Tibial nerve (tissue), 4 donors: ENCODE results near the gene ARHGEF28. TPM values are rescaled to one million over a fixed set of nuclear protein-coding genes. Genes with fewer than 3 reads are reported as not detected.

Source experiments
- DNase-seq, 2 donors: peaks; one replicate each; pipeline ENCODE4 v3.0.0-alpha.2; 2019; ENCODE audit warnings: low spot score in 2 of 2
- H3K27ac ChIP-seq, 4 donors: fragments of 200-600 bp; sonication (generic) in 3 of 4; one replicate each; pipeline ENCODE4 v1.5.1; 2017 to 2019; ENCODE audit warnings: mild to moderate bottlenecking in 1 of 4
- H3K27me3 ChIP-seq, 2 donors: fragments of 200-600 bp; sonication (generic) in 1 of 2; one replicate each; pipeline versions ENCODE4 v1.5.1 to v1.6.0; 2017 to 2019
- H3K36me3 ChIP-seq, 3 donors: fragments of 200-600 bp; sonication (generic); one replicate each; pipeline ENCODE4 v1.5.1; 2018 to 2019
- H3K4me1 ChIP-seq, 4 donors: fragments of 200-600 bp; sonication (generic) in 3 of 4; one replicate each; pipeline ENCODE4 v1.5.1; 2017 to 2019
- H3K4me3 ChIP-seq, 4 donors: fragments of 200-600 bp; sonication (generic) in 3 of 4; one replicate each; pipeline ENCODE4 v1.5.1; 2017 to 2019; ENCODE audit warnings: mild to moderate bottlenecking in 1 of 4, moderate library complexity in 1 of 4
- H3K9me3 ChIP-seq, 4 donors: fragments of 200-600 bp; sonication (generic) in 3 of 4; one replicate each; pipeline ENCODE4 v1.5.1; 2017 to 2019
- CTCF ChIP-seq, 5 experiments: fragments of 200-600 bp in 3 of 5; fragments of 450-650 bp in 2 of 5; sonication (generic) in 3 of 5; IDR thresholded peaks; one replicate each; pipeline ENCODE4 v1.5.1; 2016 to 2019; ENCODE audit warnings: antibody characterized with exemption in 5 of 5, mild to moderate bottlenecking in 3 of 5, moderate library complexity in 2 of 5
- EP300 ChIP-seq, 2 donors: sonication (generic); formaldehyde crosslinking; IDR thresholded peaks; one replicate each; pipeline ENCODE4 v1.6.1; 2017; ENCODE audit warnings: antibody characterized with exemption in 2 of 2, mild to moderate bottlenecking in 1 of 2
- POLR2A ChIP-seq, 2 donors: fragments of 450-650 bp; IDR thresholded peaks; one replicate each; pipeline ENCODE4 v1.6.1; 2017; ENCODE audit warnings: antibody characterized with exemption in 2 of 2, mild to moderate bottlenecking in 2 of 2, moderate library complexity in 2 of 2
- WGBS, 2 donors: methylation state at CpG; one replicate each; pipeline ENCODE4 v1.1.5; 2018; 5-methylcytosine and 5-hydroxymethylcytosine counted together
- total RNA-seq, 4 donors: library from RNA; depleted of rRNA; stranded (reverse); fragments of >200 nt; gene quantifications; one replicate each; pipeline ENCODE4 v1.1.0, GENCODE V29; 2016

Gene ARHGEF28
- total RNA-seq, 4 donors from 2014 or later: 66.0 to 83.9 (median 72.5) TPM

GRCh38 chr5:73943397-73943796 is 317.4 kb downstream of the ARHGEF28 start:
- 45 to 56% methylated on average over 1 of the region's 1 CpG for WGBS, 2 donors
- Histone ChIP-seq H3K27ac (no peak overlapping the region), H3K9me3 (peaks cover 0 to 27% (median 0%) of the 10 kb centered on the region in 4 donors), H3K36me3 (peaks cover 0 to 34% (median 0%) of the 10 kb centered on the region in 3 donors), H3K4me3 (no peak overlapping the region), H3K4me1 (peaks cover 0 to 38% (median 5%) of the 10 kb centered on the region in 4 donors), H3K27me3 (no peaks in the 10 kb centered on the region)
- DNase-seq: no peak
- TF ChIP-seq POLR2A (IDR thresholded peaks at IDR 0.05) (no peak), EP300 (IDR thresholded peaks at IDR 0.05) (no peak), CTCF (IDR thresholded peaks at IDR 0.05) (no peak)

- 83 to 84% methylated on average over 1 of the region's 1 CpG for WGBS, 2 donors
- peaks cover 0 to 36% (median under 1%) of the 10 kb centered on the region in 4 donors for H3K4me1 ChIP-seq
- no peaks in the 10 kb centered on the region for H3K27me3 ChIP-seq
These were observed 318.6 kb downstream of the ARHGEF28 start for GRCh38 chr5:73944581-73944980.

GRCh38 chr5:73945505-73945904 is 319.5 kb downstream of the ARHGEF28 start:
- peaks cover 0 to 34% (median 0%) of the 10 kb centered on the region in 3 donors for H3K36me3 ChIP-seq
- H3K27me3 ChIP-seq: no peaks in the 10 kb centered on the region
- 92 to 93% methylated on average over 7 of the region's 7 CpGs for WGBS, 2 donors
- no peak overlapping the region for H3K4me3 ChIP-seq
- H3K4me1 ChIP-seq: peaks cover 0 to 28% (median 0%) of the 10 kb centered on the region in 4 donors
- TF ChIP-seq POLR2A (IDR thresholded peaks at IDR 0.05) (no peak), CTCF (IDR thresholded peaks at IDR 0.05) (no peak), EP300 (IDR thresholded peaks at IDR 0.05) (no peak)
- no peak for DNase-seq
- H3K27ac ChIP-seq: no peak overlapping the region
- peaks cover 0 to 27% (median 0%) of the 10 kb centered on the region in 4 donors for H3K9me3 ChIP-seq

More at GRCh38 chr5:73944581-73944980, 318.6 kb downstream of the ARHGEF28 start:
- Histone ChIP-seq H3K9me3 (peaks cover 0 to 27% (median 0%) of the 10 kb centered on the region in 4 donors), H3K36me3 (peaks cover 0 to 34% (median 0%) of the 10 kb centered on the region in 3 donors), H3K27ac (no peak overlapping the region), H3K4me3 (no peak overlapping the region)
- no peak for TF ChIP-seq CTCF (IDR thresholded peaks at IDR 0.05)
- TF ChIP-seq EP300 (IDR thresholded peaks at IDR 0.05): no peak
- DNase-seq: no peak

- no peak for DNase-seq
- Histone ChIP-seq H3K9me3 (peaks cover 0 to 27% (median 0%) of the 10 kb centered on the region in 4 donors), H3K27ac (no peak overlapping the region), H3K36me3 (peaks cover 0 to 30% (median 0%) of the 10 kb centered on the region in 3 donors), H3K4me1 (peaks cover 0 to 24% (median 0%) of the 10 kb centered on the region in 4 donors), H3K27me3 (no peaks in the 10 kb centered on the region), H3K4me3 (no peak overlapping the region)
- TF ChIP-seq POLR2A (IDR thresholded peaks at IDR 0.05) (no peak), CTCF (IDR thresholded peaks at IDR 0.05) (no peak), EP300 (IDR thresholded peaks at IDR 0.05) (no peak)
- WGBS, 2 donors: 62 to 67% methylated on average over 5 of the region's 5 CpGs
These were observed 320.3 kb downstream of the ARHGEF28 start for GRCh38 chr5:73946278-73946677.

GRCh38 chr5:73946919-73947602 is 321.1 kb downstream of the ARHGEF28 start:
- DNase-seq: no peak
- Histone ChIP-seq H3K4me1 (peaks cover 0 to 21% (median 0%) of the 10 kb centered on the region in 4 donors), H3K4me3 (no peak overlapping the region), H3K9me3 (peaks cover 0 to 27% (median 0%) of the 10 kb centered on the region in 4 donors), H3K27me3 (no peaks in the 10 kb centered on the region), H3K36me3 (peaks cover 0 to 23% (median 0%) of the 10 kb centered on the region in 3 donors), H3K27ac (no peak overlapping the region)
- TF ChIP-seq EP300 (IDR thresholded peaks at IDR 0.05): no peak
- no peak for TF ChIP-seq POLR2A (IDR thresholded peaks at IDR 0.05)
- TF ChIP-seq CTCF (IDR thresholded peaks at IDR 0.05): no peak
- WGBS, 2 donors: 27 to 44% methylated on average over 5 of the region's 5 CpGs
